H9 (cell line): ENCODE results near the gene TSPAN13. TPM values are rescaled to one million over a fixed set of nuclear protein-coding genes. Genes with fewer than 3 reads are reported as not detected.

Experiments
- DNase-seq: peaks from one replicate; pipeline ENCODE4 v3.0.0-alpha.2; 2017
- H2AFZ ChIP-seq: one replicate; pipeline ENCODE4 v1.6.1; 2013; ENCODE audit warnings: mild to moderate bottlenecking, low read length, control low read depth, moderate library complexity
- H2AK5ac ChIP-seq: 2 replicates; pipeline ENCODE4 v1.6.1; 2013; ENCODE audit warnings: low read length, control low read depth, mixed read lengths; ENCODE audit not compliant: insufficient read length
- H2BK120ac ChIP-seq: one replicate; pipeline ENCODE4 v1.6.1; 2013; ENCODE audit warnings: low read depth, mild to moderate bottlenecking, low read length, control low read depth, inconsistent platforms; ENCODE audit not compliant: poor library complexity, severe bottlenecking
- H2BK12ac ChIP-seq: 2 replicates; pipeline ENCODE4 v1.6.1; 2013; ENCODE audit warnings: low read length, control low read depth, mixed read lengths, low read depth; ENCODE audit not compliant: insufficient read length
- H2BK15ac ChIP-seq: 2 replicates; pipeline ENCODE4 v1.6.1; 2013; ENCODE audit warnings: low read depth, low read length, control low read depth
- H2BK20ac ChIP-seq: one replicate; pipeline ENCODE4 v1.6.1; 2013; ENCODE audit warnings: low read depth, mild to moderate bottlenecking, low read length, control low read depth, inconsistent platforms; ENCODE audit not compliant: poor library complexity, severe bottlenecking
- H2BK5ac ChIP-seq: 2 replicates; pipeline ENCODE4 v1.6.1; 2013; ENCODE audit warnings: low read length, control low read depth, mixed read lengths; ENCODE audit not compliant: insufficient read length
- H3K14ac ChIP-seq: 2 replicates; pipeline ENCODE4 v1.6.1; 2013; ENCODE audit warnings: low read length, control low read depth; ENCODE audit not compliant: insufficient read depth
- H3K18ac ChIP-seq: 2 replicates; pipeline ENCODE4 v1.6.1; 2013; ENCODE audit warnings: low read depth, mild to moderate bottlenecking, mixed read lengths, low read length, control low read depth; ENCODE audit not compliant: insufficient read length
- H3K23ac ChIP-seq: 2 replicates; pipeline ENCODE4 v1.6.1; 2013; ENCODE audit warnings: low read length, control low read depth, mixed read lengths, low read depth; ENCODE audit not compliant: insufficient read length
- H3K23me2 ChIP-seq: 2 replicates; pipeline ENCODE4 v1.6.1; 2013; ENCODE audit warnings: low read depth, mild to moderate bottlenecking, mixed read lengths, low read length, control low read depth; ENCODE audit not compliant: insufficient read length, poor library complexity, severe bottlenecking
- H3K27ac ChIP-seq: 2 replicates; pipeline ENCODE4 v1.5.1; 2013; ENCODE audit warnings: low read length, control low read depth, mixed read lengths, low read depth; ENCODE audit not compliant: insufficient read length
- H3K27me3 ChIP-seq: 2 replicates; pipeline ENCODE4 v1.6.1; 2013; ENCODE audit warnings: low read length, control low read depth, inconsistent platforms; ENCODE audit not compliant: insufficient read depth
- H3K4ac ChIP-seq: 2 replicates; pipeline ENCODE4 v1.6.1; 2013; ENCODE audit warnings: low read depth, mild to moderate bottlenecking, control low read depth, inconsistent platforms, low read length, moderate library complexity
- H3K4me1 ChIP-seq: 2 replicates; pipeline ENCODE4 v1.6.1; 2013; ENCODE audit warnings: low read length, control low read depth, inconsistent platforms; ENCODE audit not compliant: insufficient read depth
- H3K4me2 ChIP-seq: 2 replicates; pipeline ENCODE4 v1.6.1; 2013; ENCODE audit warnings: low read length, control low read depth, mixed read lengths; ENCODE audit not compliant: insufficient read length, insufficient read depth
- H3K56ac ChIP-seq: 2 replicates; pipeline ENCODE4 v1.6.1; 2013; ENCODE audit warnings: low read depth, mild to moderate bottlenecking, mixed read lengths, low read length, control low read depth; ENCODE audit not compliant: insufficient read length
- H3K79me1 ChIP-seq: 2 replicates; pipeline ENCODE4 v1.6.1; 2013; ENCODE audit warnings: low read depth, mild to moderate bottlenecking, moderate library complexity, low read length, control low read depth, inconsistent platforms; ENCODE audit not compliant: insufficient read depth, poor library complexity, severe bottlenecking
- H3K79me2 ChIP-seq: 2 replicates; pipeline ENCODE4 v1.6.1; 2013; ENCODE audit warnings: low read length, control low read depth, inconsistent platforms; ENCODE audit not compliant: insufficient read depth
- H3K9ac ChIP-seq: 2 replicates; pipeline ENCODE4 v1.6.1; 2013; ENCODE audit warnings: low read length, control low read depth, mixed read lengths; ENCODE audit not compliant: insufficient read length; ENCODE audit errors: extremely low read depth
- H3K9me3 ChIP-seq: one replicate; pipeline ENCODE4 v1.6.1; 2013; ENCODE audit warnings: low read depth, low read length, inconsistent platforms; ENCODE audit not compliant: control insufficient read depth
- H3T11ph ChIP-seq: one replicate; pipeline ENCODE4 v1.6.1; 2013; ENCODE audit warnings: mild to moderate bottlenecking, low read length, control low read depth, inconsistent platforms
- H4K20me1 ChIP-seq: one replicate; pipeline ENCODE4 v1.6.1; 2013; ENCODE audit not compliant: control insufficient read depth, insufficient read length, insufficient read depth
- H4K5ac ChIP-seq: 2 replicates; pipeline ENCODE4 v1.6.1; 2013; ENCODE audit warnings: low read depth, mild to moderate bottlenecking, mixed read lengths, low read length, control low read depth; ENCODE audit not compliant: insufficient read length
- H4K8ac ChIP-seq: replicated peaks from 2 replicates; pipeline ENCODE4 v1.6.1; 2013; ENCODE audit warnings: low read length, control low read depth, mixed read lengths, low read depth; ENCODE audit not compliant: insufficient read length
- H4K91ac ChIP-seq: 2 replicates; pipeline ENCODE4 v1.6.1; 2013; ENCODE audit warnings: low read depth, mild to moderate bottlenecking, moderate library complexity, mixed read lengths, low read length, control low read depth; ENCODE audit not compliant: insufficient read length
- H3K27ac Mint-ChIP-seq, 3 experiments: 2 replicates in 2 of 3; 3 replicates in 1 of 3; pipeline ENCODE4 v1.8.0; 2020 to 2021; ENCODE audit warnings: mixed read lengths in 3 of 3, mild to moderate bottlenecking in 1 of 3, moderate library complexity in 1 of 3
- H3K27me3 Mint-ChIP-seq: 2 replicates; pipeline ENCODE4 v1.8.0; 2021; ENCODE audit warnings: low read depth, mild to moderate bottlenecking, moderate library complexity, mixed read lengths
- H3K36me3 Mint-ChIP-seq, 3 experiments: 2 replicates in 2 of 3; 3 replicates in 1 of 3; pipeline ENCODE4 v1.8.0; 2020 to 2021; ENCODE audit warnings: low read depth in 3 of 3, mixed read lengths in 3 of 3; ENCODE audit not compliant: insufficient read depth in 1 of 3
- H3K4me1 Mint-ChIP-seq, 2 experiments: 2 replicates each; pipeline ENCODE4 v1.8.0; 2020; ENCODE audit warnings: mixed read lengths in 2 of 2
- H3K4me3 Mint-ChIP-seq, 2 experiments: 2 replicates in 1 of 2; 3 replicates in 1 of 2; pipeline ENCODE4 v1.8.0; 2020 to 2021; ENCODE audit warnings: mild to moderate bottlenecking in 2 of 2, mixed read lengths in 2 of 2, moderate library complexity in 1 of 2
- H3K9me3 Mint-ChIP-seq, 2 experiments: 2 replicates in 1 of 2; 3 replicates in 1 of 2; pipeline ENCODE4 v1.8.0; 2020; ENCODE audit warnings: mild to moderate bottlenecking in 2 of 2, mixed read lengths in 2 of 2, moderate library complexity in 1 of 2
- CTCF ChIP-seq: fragments of 200-600 bp; sonication (generic); conservative IDR thresholded peaks from 3 replicates; pipeline ENCODE4 v1.8.0; 2021; ENCODE audit warnings: antibody characterized with exemption, mild to moderate bottlenecking
- WGBS: extraction: QIAGEN DNeasy Blood & Tissue Kit; methylation state at CpG from one replicate; pipeline ENCODE4 v1.1.7; 2013; ENCODE audit warnings: missing lambda C conversion rate, low lambda C conversion rate, mixed read lengths; ENCODE audit not compliant: insufficient read length; ENCODE audit errors: extremely low coverage; 5-methylcytosine and 5-hydroxymethylcytosine counted together
- total RNA-seq: library from RNA; stranded (reverse); gene quantifications from 2 replicates; pipeline ENCODE4 v1.2.1, GENCODE V29; 2021

Gene TSPAN13
- total RNA-seq, 1 experiment from 2014 or later, result 18.7 TPM

DNA sequence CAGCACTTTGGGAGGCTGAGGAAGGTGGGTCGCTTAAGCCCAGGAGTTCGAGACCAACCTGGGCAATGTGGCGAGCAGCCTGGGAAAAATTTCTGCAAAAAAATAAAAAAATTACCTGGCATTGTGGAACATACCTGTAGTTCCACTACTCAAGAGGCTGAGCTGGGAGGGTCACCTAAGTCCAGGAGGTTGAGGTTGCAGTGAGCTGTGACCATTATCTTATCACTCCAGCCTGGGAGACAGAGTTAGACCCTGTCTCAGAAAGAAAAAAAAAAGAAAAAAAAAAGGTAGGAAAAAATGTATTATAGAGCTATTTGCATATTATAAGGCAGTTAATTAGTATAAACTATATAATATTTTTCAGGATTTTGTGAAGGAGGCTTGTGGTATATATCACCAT is 11.0 kb upstream of the TSPAN13 start:
- no peak overlapping the region for H2BK15ac ChIP-seq
- H3K4me1 Mint-ChIP-seq, result peaks cover 24 to 31% of the 10 kb centered on the region in 2 experiments

More for the DNA sequence above, 11.0 kb upstream of the TSPAN13 start:
- Histone ChIP-seq H3K27ac (no peak overlapping the region), H4K8ac (no peak overlapping the region), H2BK20ac (no peak overlapping the region), H3K4me1 (peaks cover 5% of the 10 kb centered on the region; the same call in 1 of the 2 replicates), H3K79me1 (no peaks in the 10 kb centered on the region), H3K79me2 (no peaks in the 10 kb centered on the region), H3K56ac (no peak overlapping the region), H3K14ac (no peak overlapping the region), H2BK5ac (no peak overlapping the region), H4K91ac (no peak overlapping the region), H4K20me1 (no peaks in the 10 kb centered on the region), H4K5ac (no peak overlapping the region), H3K4ac (no peak overlapping the region), H3K9me3 (no peaks in the 10 kb centered on the region), H2AFZ (no peak overlapping the region), H2BK120ac (no peak overlapping the region), H3K18ac (no peak overlapping the region), H2AK5ac (no peak overlapping the region), H3K4me2 (no peak overlapping the region), H3K23me2 (no peaks in the 10 kb centered on the region), H3K27me3 (no peaks in the 10 kb centered on the region), H3T11ph (no peak overlapping the region), H3K23ac (no peak overlapping the region), H3K9ac (no peak overlapping the region), H2BK12ac (no peak overlapping the region)
- no peaks in the 10 kb centered on the region; the same call in 1 of the 2 replicates for H3K27me3 Mint-ChIP-seq
- no peaks in the 10 kb centered on the region for H3K9me3 Mint-ChIP-seq
- no peak overlapping the region for H3K27ac Mint-ChIP-seq
- DNase-seq, result no peak
- no peak overlapping the region for H3K4me3 Mint-ChIP-seq
- TF ChIP-seq CTCF, result no peak
- no CpG with 5 or more reads among the region's 3 CpGs for WGBS
- no peaks in the 10 kb centered on the region for H3K36me3 Mint-ChIP-seq
